RKO (cell line): ENCODE data around the gene FOXS1.
A peak's percentile ranks its signal among the peaks of the same experiment; 100 is the strongest.

Source experiments
- DNase-seq: peaks from one replicate; pipeline ENCODE4 v3.0.0-alpha.2; 2016; ENCODE audit warnings: low spot score

FOXS1 gene

DNA sequence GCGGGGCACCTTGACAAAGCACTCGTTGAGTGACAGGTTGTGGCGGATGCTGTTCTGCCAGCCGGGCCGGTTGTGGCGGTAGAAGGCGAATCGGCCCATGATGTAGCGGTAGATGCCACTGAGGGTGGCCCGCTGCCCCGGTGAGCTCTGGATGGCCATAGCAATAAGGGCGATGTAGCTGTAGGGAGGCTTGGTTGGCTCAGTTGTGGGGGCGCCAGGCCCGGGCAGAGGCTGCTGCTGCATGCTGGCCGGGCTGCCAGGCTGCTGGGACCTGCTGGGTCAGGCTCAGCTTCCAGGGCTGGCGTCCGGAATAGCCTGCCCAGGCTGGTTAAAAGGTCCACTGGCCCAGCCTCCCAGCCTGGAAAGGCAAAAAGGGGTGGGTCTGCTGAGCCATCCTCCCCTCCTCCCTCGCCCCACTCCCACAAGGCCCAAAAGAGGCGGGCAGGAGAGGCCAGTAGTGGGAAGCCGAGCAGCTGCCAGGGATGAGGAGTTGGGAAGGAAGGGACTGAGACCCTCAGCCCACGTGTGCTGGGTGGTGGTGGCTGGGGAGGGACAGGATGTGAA lies at the start of gene FOXS1:
FOXS1 (minus strand) TSS at position 305 of the 564 bp plus-strand sequence; CDS start at position 243, 62 bp downstream.
- no peak for DNase-seq

DNA sequence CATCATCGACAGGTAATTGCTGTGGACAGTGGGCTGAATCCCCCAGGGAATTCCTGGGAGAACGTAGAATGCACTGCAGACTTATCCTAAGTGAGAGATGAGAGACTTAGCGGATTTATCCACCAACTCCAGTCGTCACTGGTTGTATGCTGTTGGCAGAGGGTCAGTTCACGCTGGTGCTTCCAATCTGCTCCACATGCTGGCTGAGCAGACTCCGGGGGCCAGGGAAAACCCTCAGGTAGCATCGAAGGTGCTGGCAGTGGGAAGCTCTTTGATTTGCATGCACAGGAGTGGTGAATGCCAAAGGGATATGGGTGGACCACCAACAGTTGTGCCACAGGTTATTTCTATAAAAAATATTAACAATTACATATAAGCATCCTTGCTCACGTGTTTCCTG lies 45.2 kb upstream of the FOXS1 start:
- no peak for DNase-seq

DNA sequence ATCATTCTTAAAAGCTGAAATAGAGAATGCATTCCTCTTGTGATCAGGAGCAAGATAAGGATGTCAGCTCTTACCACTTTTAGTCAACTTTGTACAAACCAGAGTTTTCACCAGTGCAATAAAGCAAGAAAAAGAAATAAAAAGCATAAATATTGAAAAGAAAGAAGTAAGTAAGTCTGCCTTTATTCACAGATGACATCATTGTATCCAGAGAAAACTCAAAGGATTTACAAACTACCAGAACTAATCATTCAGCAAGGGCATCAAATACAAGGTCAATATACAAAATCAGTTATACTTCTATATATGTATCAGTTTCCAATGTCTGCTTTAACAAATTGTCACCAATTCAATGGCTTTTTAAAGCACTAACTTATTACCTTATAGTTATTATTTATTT lies 38.4 kb upstream of the FOXS1 start:
- DNase-seq: no peak

DNA sequence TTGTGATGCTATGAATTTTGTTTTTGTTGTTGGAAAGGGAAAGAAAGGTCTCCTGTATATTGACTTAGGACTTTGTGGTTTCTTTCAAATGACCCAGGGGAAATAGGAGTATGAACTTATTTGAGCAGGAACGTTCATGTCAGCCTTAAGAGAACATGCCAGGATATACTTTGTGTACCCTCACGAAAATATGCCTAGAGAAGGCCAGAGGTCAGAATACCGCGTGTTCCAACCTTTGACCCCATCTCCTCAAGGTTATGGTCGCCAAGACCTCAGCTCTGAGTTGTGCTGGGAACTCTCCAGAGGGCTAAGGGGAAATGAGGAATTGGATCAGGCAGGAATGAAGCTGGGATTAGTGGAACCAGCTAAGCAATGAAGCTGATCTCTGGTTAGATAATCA lies 36.5 kb upstream of the FOXS1 start:
- no peak for DNase-seq

DNA sequence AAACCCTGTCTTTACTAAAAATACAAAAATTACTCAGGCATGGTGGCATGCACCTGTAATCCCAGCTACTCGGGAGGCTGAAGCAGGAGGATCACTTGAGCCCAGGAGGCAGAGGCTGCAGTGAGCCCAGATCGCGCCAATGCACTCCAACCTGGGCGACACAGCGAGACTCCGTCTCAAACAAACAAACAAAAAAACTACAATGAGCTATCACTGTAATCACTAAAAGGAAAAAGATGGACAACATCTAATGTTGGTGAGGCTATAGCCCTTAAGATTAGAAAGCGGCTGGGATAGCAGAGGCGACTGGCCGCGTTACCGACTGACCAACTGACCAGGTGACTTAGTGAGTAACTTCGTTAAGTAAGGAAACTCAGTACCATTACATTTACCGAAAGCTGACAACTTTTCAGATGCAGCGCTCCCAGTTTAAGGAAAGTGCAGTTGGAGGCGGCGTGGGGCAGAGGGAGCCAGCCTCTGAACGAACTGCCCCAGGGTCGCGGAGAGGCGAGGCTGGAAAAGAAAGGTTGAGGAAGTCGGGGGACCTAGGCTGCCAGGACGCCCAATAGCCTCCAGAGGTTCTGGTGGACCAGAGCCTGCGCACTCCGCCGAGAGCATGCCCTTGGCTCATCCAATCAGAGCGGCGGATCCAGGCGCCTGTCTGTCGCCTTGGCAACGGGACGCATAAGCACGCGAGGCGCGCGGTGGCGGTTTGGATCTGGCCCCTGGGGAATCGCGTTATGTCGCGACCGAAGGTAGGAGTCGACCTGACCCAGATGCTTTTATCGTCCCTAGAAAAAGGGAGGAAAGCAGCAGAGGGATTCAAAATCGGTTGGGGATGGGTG lies 34.0 kb upstream of the FOXS1 start:
- DNase-seq: peak; percentile 99

DNA sequence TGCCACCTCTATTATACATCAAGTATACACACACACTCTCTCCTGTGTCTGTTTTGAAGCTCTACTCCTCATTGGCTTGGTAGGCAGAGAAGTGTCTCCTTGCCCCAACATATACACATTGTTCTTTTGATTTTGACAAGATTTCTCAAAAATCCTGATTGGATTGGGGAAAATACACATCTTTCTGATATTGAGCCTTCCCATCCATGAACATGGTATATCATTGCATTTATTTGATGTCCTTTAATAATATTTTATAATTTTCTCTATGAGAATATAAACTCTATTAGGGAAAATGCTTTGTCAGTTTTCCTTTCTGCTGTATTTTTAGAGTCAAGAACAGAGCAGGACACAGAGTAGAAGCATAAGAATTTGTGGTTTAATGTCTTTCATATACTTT lies 32.3 kb upstream of the FOXS1 start:
- no peak for DNase-seq

DNA sequence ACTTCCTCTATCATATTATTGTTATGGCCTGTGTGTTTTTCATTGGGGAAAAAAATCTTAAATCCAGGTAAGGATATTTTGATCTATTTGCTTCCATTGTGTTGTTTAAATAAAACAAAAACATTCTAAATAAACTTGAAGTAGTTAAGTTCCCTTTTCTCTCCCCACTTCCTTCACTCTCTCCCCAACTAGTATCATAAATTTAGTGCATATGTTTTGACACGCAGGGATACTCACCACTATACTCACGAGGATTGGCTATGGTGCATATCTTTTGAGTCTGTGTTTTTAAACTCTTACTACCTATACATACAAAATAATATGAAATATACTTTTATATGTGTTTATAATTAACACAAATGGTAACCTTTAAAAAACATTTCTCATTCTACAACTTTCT lies 30.3 kb upstream of the FOXS1 start:
- DNase-seq: no peak

DNA sequence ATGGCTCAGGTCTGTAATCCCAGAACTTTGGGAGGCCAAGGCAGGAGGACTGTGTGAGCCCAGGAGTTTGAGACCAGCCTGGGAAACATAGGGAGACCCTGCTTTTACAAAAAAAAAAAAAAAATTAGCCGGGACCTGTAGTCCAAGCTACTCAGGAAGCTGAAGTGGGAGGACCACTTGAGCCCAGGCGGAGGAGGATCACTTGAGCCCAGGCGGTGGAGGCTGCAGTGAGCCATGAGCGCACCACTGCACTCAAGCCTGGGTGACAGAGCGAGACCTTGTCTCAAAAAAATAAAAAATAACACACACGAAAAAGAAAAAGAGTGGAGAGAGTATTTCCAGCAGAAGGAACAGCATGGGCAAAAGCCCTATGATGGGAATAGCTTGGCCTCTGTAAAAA lies 27.0 kb upstream of the FOXS1 start:
- DNase-seq: no peak

DNA sequence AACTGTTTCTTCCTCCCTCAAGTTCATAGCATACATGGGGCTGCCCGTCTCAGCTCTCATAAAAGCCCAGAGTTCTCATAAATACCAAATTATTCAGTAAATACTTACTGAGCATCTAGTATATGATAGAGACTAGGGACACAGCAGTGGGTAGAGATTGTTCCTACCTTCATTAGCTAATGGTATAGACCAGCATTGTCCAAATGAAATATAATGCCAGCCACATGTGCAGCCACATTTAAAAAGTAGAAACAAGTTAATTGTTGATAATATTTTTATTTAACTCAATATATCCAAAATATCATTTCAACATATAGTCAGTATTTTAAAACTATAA lies 26.2 kb upstream of the FOXS1 start:
- no peak for DNase-seq

DNA sequence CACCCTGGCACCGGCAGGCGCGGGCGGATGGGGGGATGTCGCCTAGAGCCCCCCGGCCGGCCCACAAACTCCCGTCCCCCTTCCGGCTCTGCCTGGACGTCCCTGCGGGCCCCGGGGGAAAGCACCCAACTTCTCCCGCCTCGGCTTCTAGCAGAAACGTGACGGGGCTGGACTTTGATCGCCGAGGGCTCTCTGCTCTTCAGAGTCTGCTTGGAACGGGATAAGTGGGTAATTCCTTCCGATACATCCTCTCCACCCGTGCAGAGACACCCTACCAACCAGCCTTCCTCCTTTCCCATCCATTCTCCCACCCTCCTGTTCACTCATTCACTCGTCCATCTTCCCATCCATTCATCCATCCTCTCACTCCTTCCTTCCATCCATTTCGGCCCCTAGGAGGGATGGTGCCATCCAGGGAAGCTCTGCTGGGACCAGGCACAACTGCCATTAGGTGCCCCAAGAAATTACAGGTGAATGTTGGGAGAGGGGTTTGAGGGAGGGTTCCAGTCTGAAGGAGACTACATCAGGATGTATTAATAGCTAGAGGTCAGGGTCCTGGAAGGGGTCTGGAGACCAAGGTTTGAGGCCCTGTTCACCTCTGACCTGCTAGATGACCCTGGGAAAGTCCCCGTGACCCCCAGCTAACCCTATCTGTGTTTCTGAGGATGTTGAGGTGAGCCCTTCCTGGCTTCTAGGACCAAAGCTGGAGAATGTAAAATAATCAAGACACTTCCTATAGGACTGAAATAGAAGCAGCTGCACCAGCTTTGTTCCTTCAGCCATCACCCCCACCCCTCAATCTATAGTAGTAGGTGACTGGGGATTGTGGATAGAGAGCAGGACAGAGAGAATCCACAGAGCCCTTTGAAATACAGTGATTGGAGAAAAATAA lies 25.6 kb upstream of the FOXS1 start:
- DNase-seq: no peak

DNA sequence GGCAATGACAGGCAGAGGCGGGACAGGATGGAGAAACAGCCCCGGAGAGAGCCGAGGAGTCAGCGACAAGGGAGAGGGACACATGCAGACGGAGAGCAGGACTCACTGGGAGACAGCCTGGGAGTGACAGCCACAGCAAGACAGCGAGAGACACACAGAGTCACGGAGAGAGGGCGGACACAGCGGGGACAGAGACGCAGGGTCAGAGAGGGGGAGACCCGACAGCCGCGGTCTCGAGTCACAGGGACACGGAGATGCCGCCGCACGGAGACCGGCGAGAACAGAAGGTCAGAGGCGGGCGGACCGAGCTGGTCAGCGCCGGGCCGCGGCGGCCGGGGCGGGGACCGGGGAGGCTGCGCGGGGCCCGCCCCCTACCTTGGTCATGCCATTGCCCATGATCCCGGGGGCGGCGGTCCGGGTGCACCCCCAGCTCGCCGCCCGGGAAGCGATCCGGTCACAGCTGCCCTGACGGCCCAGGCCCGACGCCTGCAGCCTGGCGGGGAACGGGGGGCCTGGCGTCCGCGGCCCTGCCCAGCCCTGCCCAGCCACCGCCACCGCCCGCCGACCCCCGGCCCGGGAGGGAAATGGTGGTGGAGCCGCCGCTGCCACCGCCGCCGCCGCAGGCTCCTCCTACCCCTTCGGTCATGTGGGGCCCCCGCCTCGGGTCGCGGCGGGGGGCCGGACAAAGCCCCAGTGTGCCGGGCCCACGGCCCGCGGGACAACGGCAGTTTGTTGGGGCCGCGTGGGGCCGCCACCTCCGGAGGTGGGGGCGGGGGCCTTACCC lies 24.7 kb upstream of the FOXS1 start, which contains the start of the genes DUSP15 and TTLL9:
DUSP15 (minus strand) TSS at position 586 of the 784 bp plus-strand sequence; CDS start at position 396, 190 bp downstream.
TTLL9 (plus strand) TSS at position 693 of the 784 bp plus-strand sequence. CDS start 493 bp downstream, outside the sequence.
- no peak for DNase-seq

DNA sequence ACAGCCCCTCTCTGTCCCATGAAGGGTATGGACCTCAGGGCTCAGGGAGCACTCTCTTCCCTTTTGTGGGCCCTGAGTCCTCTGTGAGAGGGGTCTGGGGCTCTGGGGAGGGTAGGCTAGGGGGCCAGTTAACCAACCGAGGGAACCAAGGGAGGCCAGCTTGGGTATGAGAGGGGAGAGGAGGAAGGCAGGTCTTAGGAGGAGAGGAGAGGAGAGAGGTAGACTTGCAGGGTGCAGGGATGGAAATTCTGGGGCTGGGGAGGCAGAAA lies 24.2 kb upstream of the FOXS1 start:
- no peak for DNase-seq

DNA sequence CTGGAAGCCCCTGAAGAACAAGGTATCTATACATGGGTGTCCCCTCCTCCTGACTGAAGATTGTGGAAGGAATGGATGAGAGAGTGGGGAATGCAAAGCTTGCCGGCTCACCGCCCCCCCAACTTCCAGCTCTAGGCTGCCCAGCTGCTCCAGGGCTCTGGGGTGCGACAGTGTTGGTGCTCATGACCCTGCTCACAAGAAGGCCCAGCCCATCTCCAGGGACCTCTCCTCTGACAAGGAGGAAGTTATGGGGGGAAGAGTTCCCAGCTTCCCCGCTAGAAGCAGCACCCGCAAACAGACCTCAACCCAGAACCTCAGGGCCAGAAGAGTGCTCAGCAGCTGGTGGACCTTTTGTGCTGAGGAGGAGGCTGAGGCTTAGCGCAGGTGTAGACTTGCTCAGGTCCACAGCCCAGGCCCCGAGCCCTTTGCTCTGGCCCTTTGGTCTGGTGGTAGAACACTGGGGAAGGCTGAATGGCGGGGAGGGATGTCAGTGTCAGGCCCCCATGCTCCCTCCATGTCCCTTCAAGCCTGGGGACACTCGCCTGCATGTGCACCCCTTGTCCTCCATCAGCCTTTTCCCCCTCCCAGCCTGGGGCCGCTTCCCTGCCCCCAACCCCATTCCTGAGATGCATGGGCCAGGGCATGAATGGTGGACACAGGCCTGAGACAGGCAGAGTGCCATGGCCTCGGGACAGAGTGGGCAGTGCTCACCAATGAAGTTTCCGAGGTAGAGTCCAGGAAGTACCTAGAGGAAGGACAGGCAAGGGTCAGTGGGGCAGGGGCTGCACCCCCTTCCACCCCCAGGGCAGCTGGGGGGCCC lies 23.7 kb upstream of the FOXS1 start:
- no peak for DNase-seq

DNA sequence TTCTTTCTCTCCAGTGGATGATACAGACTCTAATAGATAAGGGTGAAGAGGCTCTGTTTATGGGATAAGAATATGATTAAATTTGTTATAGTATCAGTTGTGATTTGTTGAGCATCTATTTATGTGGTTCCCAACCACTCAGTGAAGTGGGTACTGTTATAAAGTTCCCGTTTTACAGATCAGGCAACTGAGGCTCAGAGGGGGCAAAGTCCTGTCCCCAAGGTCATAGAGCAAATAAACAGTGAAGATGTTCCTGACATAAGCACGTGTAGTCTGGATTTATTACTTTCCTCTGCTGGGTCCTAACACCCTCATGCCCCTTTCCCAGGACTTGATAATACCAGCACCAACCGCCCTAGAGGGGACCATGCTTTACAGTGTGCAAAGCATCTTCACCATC lies 20.8 kb upstream of the FOXS1 start:
- no peak for DNase-seq

DNA sequence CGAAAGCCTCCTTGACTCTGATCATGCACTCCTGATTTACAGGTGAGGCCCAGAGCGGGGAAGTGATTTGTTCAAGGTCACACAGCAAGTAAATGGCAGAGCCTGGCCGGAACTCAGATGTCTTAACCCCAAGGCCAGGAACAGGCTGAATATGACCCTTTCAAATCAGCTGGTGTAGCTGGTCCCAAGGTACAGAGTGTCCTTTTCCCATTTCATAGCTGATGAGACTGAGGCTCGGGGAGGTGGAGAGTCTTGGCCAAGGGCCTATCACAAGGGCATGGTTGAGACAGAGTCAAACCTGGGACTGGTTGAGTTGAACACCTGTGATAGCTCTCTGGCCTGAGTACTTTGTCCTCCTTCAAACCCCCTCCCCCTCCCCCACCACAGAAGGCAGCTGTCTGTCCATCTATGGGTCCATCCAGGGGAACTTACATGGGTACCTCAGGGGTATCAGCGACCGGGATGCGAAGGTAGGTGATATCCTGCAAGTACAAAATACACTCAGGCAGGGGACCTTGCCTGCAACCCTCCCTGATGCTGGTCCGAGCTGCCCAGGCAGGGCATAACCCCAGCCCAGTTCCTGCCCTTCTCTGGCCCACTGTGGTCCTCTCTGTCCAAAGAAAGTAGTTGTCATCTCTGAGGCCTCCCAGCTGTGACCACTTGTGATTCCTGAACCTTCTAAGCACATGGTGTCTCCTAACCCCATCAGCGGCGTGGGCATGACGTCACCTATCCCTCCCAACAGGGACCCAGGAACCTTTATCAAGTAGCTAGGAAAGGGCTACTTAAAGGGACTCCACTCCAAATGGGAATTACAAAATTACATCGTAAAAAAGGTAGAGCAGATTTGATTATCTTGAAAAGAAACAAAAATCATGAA lies 19.4 kb upstream of the FOXS1 start:
- no peak for DNase-seq

DNA sequence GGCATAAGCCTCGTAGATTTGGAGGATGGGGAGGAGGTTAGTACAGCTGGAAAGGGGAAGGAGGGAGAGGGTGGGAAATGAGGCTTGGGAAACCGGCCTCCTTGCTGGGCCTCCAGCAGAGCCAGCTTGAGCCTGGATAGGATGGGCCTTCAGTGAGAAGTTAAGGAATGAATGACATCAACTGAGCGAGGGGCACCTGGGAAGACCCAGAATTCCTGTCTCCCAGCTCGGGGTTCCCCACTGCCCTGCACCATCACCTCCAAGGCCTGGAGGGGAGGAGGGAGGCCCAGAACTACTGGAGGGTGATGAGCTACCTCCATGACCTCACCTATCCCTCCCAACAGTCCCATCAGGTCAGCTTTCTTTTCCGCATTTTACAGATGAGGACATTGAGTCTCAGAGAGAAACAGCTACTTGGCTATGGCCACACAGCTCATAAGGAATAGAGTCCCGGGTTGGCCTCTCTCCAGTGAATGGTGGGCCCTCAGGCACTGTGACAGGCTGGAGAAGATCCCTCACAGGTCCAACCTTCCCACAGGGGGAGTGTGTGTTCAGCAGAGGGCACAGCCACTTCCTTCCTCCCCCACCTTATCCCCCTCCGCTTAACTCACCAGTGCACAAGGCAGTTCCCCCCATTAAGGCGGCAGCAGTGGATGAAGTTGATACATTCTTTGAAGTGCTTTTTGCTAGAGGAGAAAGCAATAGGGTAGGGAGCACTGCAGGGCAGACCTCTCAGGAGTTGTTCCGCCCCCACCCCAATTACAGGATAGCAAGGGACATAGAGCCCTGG lies 18.1 kb upstream of the FOXS1 start:
- DNase-seq: no peak

DNA sequence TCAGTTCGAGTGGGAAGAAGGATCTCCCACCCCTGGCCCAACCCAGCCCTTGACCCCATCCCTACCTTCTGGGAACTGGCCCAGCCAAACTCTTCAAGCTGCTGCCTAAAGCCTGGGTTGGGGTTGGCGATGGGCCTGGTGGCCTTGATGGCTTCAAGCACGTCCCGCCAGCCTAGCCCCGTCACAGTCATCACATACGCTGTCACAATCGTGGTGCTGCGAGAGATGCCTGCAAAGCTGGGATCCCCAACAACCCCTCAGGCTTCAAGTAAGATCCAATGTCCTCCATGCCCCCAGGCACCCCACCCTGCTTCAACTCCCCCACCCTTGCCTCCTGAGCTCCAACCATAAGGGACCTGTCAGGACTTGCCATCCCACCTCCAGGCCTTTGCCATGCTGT lies 17.1 kb upstream of the FOXS1 start:
- DNase-seq: no peak

DNA sequence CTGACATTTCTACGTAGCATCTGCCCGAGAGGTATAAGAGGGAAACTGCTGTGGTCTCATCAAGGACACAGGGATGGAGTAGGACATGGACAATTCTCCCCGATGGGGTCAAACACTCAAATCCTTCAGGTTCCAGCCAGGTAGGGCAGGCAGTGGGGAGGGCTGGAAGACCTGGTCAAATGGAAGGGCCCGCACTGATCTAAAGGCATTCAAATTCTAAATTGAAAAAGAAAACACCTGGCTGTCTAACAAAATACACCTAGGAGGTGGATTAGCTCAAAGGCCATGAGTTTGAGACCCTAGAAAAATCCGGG lies 16.7 kb upstream of the FOXS1 start:
- no peak for DNase-seq

DNA sequence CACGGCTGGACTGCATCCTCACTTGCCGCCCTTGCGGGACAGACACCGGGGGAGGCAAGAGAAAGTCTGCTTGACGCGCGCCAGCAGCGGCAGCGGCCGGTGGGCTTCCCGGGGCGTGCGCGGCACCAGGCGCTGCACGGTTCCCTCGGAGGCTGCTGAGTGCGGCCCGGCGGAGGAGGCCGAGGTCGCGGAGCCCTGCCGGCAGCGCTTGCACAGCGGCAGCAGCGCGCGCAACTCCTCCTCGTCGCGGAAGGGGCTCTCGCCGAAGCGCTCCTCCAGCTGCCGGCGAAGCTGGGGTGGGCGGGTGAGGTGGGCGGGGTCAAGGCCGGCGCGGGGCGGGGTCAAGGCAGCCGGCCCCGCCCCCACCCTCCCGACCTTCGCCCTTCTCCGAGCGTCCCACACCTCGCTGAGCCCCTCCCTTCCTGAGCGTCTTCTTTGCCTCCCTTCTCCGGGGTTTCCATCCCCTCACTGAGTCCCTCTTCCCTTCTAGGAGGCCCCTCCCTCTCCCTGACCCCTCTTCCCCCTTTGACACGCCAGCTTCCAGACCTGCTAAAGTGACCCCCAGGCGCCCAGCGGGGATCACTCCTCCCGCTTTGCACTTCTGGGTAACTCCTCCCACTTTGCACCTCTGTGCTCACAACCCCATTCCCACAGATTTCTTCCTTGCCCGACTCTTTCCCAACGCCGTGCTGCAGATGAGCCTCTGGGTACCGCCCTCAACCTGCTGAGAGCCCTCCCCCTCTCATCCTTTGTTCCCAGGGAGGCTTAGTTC lies 16.2 kb upstream of the FOXS1 start:
- DNase-seq: peak; percentile 87
